Measurements from ENCODE around the gene TOPBP1.
"Not testable (repeated sequence)": the region's sequence is repeated elsewhere in the genome, so short reads cannot be mapped to it uniquely, and the experiment has no call there.

TOPBP1 gene

DNA sequence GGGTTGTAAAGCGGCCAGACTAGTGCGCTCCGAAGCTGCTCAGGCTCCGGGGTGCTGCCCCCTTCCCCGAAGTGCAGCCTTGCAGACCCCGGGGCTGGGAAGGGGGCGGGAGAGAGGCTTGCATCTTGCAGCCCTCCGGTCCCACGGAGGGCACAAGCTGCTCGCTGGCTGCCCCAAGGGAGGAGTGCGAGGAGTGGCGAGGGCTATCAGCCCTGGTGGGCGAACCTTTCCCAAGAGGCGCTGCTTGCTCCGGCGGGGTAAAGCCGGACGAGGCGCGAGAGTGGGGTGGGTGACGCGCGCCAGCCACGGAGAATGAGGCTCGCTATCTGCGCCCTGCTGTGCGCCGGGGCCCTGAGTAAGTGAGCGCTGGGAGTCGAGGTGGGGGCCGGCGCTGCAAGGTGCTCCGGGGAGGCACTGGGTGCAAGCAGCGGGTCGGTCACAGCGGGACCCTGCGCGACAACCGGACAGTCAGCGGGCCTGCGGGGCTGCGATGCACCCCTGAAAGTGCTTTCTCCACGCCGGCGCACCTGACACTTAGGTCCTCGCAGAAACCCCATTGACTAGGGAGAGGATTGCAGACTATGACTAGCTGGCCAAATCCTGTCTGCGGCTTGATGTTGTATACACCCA, 12.7 kb upstream of the TOPBP1 start:
- DNase-seq (ENCODE audit: low read depth) = no peak

DNA sequence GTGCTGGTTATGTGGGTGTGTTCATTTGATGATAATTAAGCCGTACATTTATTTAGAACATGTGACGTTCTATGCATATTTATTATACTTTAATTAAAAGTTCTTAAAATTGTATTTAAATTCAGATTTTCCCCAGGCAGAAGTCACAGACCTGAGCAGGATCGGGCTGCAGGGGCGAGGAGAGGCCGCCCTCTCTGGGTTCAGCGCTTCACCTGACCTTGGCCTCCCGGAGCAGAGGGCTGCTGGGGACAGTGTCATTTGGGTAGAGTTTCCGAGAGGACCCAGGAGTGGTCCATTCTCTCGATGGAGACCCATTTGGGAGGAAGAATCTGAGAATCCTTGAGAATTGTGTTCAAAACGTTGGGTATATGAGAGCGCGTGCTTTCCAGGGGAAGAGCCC, 12.0 kb upstream of the TOPBP1 start:
- DNase-seq (ENCODE audit: low read depth) = no peak

DNA sequence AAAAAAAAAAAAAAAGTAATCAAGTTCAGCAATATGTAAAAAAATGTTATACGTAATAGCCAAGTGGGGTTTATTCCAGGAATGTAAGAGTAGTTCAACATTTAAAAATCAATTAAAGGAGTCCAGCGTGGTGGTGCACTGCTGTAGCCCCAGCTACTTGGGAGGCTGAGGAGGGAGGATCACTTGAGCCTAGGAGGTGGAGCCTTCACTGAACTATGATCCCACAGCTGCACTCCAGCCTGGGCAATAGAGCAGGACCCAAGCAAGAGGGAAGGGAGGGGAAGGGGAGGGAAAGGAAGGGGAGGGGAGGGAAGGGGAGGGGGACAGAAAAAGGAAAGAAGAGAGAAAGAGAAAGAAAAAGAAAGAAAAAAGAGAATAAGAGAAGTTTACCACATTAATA, 10.7 kb upstream of the TOPBP1 start:
- DNase-seq (ENCODE audit: low read depth) = no peak

DNA sequence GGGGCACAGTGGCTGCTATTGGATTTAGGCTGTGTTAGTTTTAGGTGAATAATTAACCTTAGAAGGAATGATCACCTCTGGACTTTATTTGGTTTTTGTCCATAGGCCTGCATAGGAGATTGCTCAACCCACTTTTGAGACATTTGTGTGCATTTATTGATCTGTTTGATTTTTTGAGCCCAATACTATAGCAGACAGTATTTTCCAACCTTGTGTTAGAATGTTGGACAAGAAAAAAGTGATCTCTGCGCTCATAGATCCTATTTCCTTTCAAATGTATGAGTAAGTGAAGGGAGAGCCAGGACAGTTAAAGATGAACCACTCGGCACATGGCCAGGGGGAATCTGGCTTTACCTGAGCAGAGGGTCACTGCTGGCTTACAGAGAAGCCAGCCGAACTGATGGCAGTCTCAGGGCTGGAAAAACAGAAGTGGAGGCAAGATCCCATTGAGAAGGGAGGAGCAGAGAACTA, 8.8 kb upstream of the TOPBP1 start:
- DNase-seq (ENCODE audit: low read depth) = no peak

DNA sequence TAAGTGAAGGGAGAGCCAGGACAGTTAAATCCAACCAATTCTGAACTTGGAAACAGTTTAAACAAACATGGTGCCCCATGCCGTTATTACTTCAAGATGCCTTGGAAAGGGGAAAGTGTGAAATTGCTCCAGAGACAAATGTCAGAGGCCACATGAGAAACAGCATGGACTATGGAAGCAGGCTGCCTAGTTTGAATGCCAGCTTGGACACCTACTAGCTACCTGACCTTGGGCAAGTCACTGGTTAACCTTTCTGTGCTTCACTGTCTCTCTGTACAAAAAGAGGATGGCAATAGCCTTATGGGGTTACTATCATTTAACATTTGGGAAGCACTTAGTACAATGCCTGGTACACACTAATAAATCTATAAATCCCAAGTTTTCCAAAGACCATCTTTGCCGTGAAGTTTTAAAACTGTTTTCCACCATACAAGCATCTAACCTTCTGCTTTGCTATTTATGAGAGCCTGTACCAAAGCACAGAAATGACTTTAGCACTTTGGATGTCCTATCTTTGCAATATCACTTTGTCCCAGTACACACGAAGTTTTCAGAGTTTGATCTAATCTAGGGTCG, 8.3 kb upstream of the TOPBP1 start:
- DNase-seq (ENCODE audit: low read depth) = no peak

DNA sequence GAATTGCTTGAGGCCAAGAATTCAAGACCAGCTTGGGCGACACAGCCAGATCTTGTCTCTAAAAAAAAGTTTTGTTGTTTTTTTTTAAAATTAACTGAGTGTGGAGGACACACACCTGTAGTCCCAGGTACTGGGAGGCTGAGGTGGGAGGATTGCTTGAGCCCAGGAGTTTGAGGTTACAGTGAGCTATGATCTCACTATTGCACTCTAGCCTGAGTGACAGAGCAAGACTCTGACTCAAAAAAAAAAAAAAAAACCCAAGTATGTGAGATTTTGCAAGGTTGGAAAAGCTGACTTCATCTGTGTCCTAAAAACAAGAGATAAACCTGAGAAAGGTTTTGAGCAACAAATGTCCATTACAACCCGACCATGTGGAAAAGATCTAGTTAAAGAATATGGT, 5.4 kb upstream of the TOPBP1 start:
- no peak for DNase-seq (ENCODE audit: low read depth)

DNA sequence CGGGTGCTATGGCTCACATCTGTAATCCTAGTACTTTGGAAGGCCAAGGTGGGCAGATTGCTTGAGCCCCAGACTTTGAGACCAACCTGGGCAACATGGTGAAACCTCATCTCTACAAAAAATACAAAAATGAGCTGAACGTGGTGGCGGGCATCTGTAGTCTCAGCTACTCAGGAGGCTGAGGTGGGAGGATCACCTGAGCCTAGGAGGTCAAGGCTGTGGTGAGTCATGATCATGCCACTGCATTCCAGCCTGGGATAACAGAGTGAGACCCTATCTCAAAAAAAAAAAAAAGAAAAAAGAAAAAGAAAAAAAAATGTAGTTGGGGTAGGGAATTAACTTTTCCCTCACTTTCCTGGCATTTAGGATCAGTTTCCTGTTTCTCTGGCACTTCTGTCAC, 3.4 kb upstream of the TOPBP1 start:
- not testable (repeated sequence) for DNase-seq (ENCODE audit: low read depth)

DNA sequence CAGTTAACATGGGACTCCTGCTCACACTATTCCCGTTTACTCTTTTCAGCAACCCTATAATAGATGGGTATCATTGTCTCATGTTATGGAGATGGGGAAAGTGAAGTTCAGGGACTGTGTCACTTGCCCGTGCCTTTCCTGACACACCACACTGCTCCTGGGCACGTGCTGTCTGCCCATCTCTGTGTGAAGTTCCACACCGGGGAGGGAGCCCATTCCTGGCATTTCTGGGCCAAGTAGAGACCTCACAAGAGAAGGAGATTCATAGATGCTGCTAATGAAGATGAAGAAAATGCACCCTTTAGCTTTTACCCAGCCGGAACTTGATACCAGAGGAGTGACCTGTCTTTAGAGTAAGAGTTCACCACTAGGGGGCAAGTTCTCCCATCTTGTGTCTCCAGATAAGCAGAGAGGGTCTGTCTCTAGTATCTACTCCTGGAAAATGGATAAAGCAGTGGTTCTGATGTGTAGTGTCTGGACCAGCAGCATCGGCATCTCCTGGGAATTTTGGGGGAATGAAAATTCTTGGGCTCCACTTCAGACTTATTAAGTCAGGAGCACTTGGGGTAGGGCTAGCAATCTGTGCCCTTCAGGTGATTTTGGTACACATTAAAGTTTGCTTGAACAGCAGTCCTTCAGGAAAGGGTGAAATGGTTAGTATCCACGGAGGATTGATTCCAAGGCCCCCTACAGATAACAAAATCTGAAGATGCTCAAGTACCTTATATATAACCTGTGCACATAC, 2.0 kb upstream of the TOPBP1 start:
- no peak for DNase-seq (ENCODE audit: low read depth)

DNA sequence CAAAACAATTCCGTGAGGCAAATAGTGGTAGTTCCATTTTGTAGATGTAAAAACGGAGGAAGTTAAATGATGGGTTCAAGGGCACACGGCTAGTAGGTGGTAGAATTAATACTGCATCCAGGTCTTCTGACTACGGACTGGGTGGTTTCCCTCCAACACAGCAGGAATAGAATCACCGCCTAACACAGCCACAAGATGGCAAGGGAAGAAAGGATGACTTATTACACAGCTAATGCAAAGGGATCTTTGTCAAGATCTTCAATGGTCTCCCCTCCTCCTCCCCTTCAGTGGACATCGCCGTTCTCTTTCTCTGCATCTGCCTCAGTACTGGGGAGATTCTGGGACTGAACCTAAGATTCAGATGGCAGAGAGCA, 524 bp upstream of the TOPBP1 start:
- DNase-seq (ENCODE audit: low read depth) = no peak

DNA sequence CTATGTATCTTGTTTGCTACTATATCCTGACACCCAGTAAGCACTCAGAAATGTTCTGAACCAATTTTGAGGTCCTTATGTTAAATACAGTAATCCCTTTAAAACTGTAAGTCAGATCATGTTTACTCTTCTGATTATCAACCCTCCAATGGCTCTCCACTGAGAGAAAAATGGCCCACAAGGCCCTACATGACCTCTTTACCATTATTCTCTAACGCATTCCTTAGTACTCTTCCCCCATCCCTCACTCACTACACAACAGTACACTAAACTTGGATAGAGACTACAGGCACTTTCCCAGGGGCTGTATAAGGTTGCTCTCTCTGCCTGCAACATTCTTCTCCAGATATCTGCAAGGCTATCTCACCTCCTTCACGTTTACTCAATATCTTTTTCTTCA, 1.9 kb downstream of the TOPBP1 start:
- no peak for DNase-seq (ENCODE audit: low read depth)

DNA sequence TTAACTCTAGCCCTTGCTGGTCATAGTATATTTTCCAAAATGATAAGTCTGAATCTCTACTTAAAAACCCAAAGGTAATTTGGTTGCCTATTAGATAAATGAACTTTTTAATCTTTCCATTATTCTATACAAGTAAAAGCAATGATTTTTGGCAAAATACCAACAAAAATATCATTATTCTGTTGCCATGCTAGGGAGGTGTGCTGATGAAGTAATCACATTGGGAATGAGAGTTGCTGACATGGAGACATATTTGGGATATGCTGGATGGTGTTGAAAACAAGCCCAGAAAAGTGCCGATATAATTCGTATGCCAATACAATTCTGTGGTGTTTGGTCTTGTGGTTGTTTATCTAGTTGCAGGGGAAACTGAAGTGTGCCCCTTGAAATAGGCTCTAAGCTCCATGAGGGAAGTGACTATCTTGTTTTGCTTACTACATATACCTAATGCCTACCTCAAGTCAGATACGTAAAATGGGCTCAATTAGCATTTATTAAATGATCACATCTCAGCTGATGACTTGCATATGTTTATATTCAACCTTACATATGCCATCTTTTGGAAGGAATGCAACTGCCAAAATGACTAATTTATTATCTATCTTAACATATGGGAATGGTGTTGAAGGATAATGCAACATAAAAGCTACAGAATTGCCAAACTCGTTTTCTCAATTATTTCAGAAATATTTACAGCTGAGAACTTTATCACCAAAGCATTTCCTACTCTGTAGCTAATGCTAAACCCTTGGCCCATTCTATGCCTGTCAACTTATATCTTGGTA, 5.8 kb downstream of the TOPBP1 start:
- DNase-seq (ENCODE audit: low read depth) = no peak

DNA sequence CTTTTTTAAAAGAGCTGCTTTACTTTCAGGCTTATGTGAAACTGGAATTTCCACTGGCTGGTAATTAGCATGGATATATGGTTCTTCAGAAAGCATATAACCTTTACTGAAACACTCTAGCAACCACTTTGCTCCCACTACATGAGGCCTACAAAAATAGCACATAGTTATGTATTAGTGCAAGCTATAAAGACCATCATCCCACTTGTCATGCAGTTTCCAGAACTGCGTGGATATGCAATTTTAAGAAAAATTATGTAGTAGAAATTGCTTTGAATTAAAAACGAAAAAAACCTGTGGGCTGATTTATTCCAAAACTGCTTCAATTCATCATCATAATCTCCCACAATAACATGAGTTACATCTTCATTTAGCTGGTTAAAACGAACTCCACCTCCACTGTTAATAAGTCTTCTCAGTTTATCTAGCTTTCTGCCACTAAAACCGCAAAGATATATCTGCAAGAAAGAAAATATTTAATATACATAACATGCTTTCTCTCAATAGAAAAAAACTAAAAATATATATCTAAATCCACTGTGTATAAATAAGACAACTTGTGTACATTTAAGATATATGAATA, 12.2 kb downstream of the TOPBP1 start:
- DNase-seq (ENCODE audit: low read depth) = no peak

DNA sequence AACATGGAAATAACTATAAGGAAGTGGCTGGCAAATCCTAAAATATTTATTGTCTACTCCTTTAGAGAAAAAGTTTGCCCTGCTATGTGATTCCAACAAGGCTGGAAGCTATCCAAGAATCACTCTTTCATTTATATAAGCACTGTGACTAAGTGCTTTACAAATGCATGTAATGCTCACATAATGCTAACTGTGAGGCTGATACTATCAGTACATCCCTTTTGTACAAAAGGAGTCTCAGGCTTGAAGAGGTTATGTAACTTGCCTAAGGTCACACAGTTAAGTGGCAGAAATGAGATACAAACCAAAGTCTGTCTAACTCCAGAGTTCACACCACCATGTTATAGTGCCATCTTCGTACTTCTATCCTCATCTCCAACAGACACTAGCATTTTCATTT, 17.0 kb downstream of the TOPBP1 start:
- no peak for DNase-seq (ENCODE audit: low read depth)

DNA sequence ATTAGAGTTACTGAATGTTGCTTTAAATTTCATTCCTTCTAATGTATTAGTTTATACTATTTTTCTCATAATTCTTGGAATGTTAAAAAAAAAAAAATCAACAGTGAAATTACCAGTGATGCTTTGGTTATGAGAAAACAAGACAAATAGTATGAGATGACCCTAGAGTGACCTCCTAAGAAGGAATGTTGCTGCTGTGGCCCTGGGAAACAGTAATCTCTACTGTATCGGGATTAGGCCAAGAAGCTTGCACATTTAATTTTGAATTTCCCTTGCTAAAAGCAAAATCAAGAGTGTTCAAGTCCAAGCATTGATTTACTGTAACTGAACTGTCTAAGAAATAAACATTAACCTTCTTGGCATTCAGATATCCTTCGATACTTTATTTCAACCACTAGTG, 18.1 kb downstream of the TOPBP1 start:
- DNase-seq (ENCODE audit: low read depth) = no peak

DNA sequence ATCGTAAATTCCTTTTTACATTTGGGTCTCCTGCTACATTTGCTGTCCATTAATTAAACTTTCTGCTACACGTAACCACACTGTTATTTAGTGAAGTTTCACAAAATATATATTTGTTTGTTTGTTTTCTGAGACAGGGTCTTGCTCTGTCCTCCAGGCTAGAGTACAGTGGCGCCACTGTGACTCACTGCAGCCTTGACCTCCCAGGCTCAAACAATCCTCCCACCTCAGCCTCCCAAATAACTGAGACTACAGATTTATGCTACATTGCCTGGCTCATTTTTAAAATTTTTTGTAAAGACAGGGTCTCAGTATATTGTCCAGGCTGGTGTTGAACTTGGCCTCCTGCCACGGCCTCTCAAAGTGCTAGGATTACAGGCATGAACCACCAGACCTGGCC, 20.5 kb downstream of the TOPBP1 start:
- no peak for DNase-seq (ENCODE audit: low read depth)

DNA sequence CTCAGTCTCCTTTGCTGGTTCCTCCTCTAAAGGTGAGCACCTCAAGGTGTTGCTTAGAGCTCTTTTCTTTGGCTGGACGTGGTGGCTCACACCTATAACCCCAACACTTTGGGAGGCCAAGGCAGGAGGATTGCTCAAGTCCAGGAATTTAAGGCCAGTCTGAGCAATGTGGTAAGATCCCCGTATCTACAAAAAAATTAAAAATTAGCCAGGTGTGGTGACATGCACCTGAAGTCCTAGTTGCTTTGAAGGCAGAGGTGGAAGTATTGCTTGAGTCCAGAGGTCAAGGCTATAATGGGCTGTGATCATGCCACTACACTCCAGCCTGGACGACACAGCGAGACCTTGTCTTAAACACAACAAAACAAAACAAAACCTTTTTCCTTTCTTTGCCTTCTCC, 28.3 kb downstream of the TOPBP1 start:
- no peak for DNase-seq (ENCODE audit: low read depth)

DNA sequence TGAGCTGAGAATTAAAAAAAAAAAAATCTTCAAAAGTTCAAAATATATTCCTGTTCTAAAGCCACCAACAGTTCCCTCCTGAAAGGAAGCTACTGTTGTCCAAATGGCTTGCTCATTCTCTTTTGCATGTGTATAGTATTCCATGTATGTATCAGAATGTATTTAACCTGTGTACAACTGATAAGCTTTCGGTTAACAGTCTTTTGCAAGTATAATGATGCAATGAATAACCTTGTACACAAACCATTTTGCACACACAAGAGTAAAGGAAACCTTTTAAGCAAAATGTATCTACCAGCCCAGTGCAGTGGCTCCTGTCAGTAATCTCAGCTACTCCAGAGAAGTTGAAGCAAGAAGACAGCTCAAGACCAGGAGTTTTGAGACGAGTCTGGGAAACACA, 32.6 kb downstream of the TOPBP1 start:
- DNase-seq (ENCODE audit: low read depth) = no peak

DNA sequence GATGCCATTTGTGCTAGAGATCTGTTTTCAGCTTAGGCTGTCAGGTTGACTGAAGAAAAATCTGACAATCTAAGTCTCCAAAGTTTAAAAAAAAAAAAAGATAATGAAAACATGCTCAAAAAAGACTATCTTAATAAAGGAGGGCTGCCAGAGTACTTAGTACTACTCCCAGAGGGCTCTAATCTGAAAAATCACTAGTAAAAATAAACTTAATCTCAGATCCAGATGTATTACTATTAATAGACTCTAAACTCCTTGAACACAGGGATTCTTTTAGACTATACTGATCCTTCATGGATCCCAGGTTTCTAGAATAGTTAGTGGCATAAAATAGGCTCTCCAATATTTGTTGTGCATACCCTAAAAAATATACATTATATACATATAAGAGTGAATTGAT, 34.0 kb downstream of the TOPBP1 start:
- no peak for DNase-seq (ENCODE audit: low read depth)

DNA sequence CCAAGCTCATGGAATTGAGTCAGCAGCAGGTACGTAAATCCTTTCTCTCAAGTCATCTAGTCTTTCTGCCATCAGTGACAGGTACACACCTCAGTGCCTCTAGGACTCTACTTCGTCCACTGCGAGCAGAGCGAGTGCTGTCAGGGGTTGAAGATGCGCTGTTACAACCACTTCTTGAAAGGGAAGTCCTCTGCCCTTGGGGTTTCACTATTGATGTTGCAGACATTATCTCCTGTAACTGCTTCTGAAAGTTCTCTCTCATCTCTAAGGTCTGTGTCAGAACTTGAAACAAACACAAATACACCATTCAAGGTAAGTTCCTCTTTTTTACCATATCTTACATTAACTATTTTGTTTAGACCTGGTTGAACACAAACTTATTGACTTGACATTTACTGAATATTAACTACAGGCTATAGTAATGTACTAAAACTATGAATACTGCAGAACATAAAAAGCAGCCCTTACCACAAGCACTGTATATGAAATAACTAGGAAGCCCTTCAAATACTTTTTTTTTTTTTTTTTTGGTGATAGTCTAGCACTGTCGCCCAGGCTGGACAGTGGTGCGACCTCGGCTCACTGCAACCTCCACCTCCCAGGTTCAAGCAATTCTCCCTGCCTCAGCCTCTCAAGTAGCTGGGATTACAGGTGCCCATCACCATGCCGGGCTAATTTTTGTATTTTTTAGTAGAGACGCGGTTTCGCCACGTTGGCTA, 41.5 kb downstream of the TOPBP1 start:
- no peak for DNase-seq (ENCODE audit: low read depth)

DNA sequence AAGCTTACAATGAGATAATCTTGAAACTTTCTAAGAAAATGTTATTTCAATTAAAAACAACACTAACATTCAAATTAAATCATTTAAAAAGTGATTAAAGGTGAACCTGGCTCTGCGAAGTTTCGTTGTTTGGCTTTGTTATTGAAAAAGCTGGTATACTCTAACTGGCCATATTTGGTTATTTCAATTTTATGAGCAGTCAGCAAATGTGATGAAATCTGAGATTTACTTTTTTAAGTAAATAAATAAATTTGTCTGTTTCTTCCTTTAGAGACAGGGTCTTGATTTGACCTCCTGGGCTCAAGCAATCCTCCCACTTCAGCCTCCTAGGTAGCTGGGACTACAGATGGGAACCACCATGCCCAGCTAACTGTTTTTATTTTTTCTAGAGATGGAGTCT, 50.2 kb downstream of the TOPBP1 start:
- DNase-seq (ENCODE audit: low read depth) = no peak

DNA sequence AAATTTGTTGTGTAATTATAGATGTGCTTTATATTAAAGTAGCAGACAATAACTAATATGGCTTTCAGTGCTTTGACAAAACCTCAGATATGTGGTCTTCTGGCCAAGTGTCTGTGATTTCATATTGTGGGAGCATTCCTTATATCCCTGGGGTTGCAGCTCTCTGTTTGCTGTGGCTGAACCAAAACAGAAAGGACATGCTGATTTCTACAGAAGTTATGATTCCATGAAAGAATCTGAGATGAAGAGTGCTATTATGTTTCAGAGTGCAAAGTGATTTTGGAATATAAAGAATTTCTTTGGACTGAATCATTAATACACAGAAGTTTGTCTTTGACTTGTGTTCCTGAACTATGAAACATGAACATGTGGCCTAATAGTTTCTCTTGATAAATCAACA, 51.7 kb downstream of the TOPBP1 start:
- no peak for DNase-seq (ENCODE audit: low read depth)

DNA sequence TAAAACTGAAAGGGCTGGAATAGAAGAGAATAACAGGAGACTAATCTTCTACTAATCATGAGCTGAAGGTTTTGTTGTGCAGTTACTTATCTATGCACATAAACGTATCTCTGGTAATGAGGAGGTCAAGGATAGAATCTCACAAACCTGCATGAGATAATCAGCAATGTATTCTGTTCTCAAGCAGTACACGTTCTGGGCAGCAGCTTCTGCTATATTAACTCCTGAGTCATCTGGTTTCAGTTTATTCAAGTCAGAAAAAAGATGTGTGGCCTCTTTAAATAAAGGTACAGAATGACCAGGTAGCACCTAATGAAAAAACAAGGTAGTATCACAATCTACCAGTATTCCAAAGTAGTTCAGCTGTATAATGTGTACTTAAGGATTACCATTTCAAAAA, 53.4 kb downstream of the TOPBP1 start:
- DNase-seq (ENCODE audit: low read depth) = no peak
